Lower lobe of right lung (tissue), 2 donors: ENCODE data around the gene PPP6R3. TPM values are rescaled to one million over a fixed set of nuclear protein-coding genes. Genes with fewer than 3 reads are reported as not detected.

Experiments
- ATAC-seq, 2 donors: fragments of 200-7000 bp; cut with Tn5 transposase; one replicate each; pipeline ENCODE4 v1.9.1; 2020 to 2022; ENCODE audit warnings: mild to moderate bottlenecking in 2 of 2, moderate library complexity in 2 of 2
- DNase-seq: peaks from one replicate; pipeline ENCODE4 v3.0.0-alpha.2; 2020
- H3K27ac ChIP-seq: fragments of 200-600 bp; one replicate; pipeline ENCODE4 v1.8.0; 2022
- H3K27me3 ChIP-seq: fragments of 200-600 bp; one replicate; pipeline ENCODE4 v1.8.0; 2022; ENCODE audit warnings: low read depth
- H3K36me3 ChIP-seq: fragments of 200-600 bp; one replicate; pipeline ENCODE4 v1.8.0; 2022; ENCODE audit warnings: mild to moderate bottlenecking
- H3K4me1 ChIP-seq: fragments of 200-600 bp; one replicate; pipeline ENCODE4 v1.8.0; 2022
- H3K4me3 ChIP-seq: fragments of 200-600 bp; one replicate; pipeline ENCODE4 v1.8.0; 2022; ENCODE audit warnings: mild to moderate bottlenecking
- H3K9me3 ChIP-seq: fragments of 200-600 bp; one replicate; pipeline ENCODE4 v1.8.0; 2022
- CTCF ChIP-seq: fragments of 200-600 bp; IDR thresholded peaks from one replicate; pipeline ENCODE4 v1.8.0; 2022; ENCODE audit warnings: antibody characterized with exemption, mild to moderate bottlenecking
- intact Hi-C: fragments of 100-400 bp; cut with DNase I; formaldehyde crosslinking; loops from one replicate; pipeline ENCODE4 v1.11.0; 2022
- total RNA-seq: library from RNA; stranded (reverse); fragmentation: NEBNext Ultra II Directional; extraction: Animal tissue kit (Norgen Biotek cat#: 25700); gene quantifications from one replicate; pipeline ENCODE4 v1.2.1, GENCODE V29; 2021
- donor health status: DM: no; HTN: yes; CAD: no; lungs with severe emphysema.

PPP6R3 gene
- total RNA-seq, 1 donor from 2014 or later: 98.0 TPM

- peaks cover 14% of the 10 kb centered on the region for H3K9me3 ChIP-seq
- no peak overlapping the region for H3K4me3 ChIP-seq
- DNase-seq: no peak
- no peaks in the 10 kb centered on the region for H3K4me1 ChIP-seq
- no peak for TF ChIP-seq CTCF
- intact Hi-C loops: no loop called here
- ATAC-seq: peak in 1 of 2 donors; percentile 4
- no peaks in the 10 kb centered on the region for H3K27me3 ChIP-seq
- H3K27ac ChIP-seq: no peak overlapping the region
- peaks cover 59% of the 10 kb centered on the region for H3K36me3 ChIP-seq
These were observed 35.3 kb upstream of the PPP6R3 start for GRCh38 chr11:68424981-68425865.

GRCh38 chr11:68425866-68426380 is 34.6 kb upstream of the PPP6R3 start:
- Histone ChIP-seq H3K4me1 (no peaks in the 10 kb centered on the region), H3K27ac (no peak overlapping the region), H3K36me3 (peaks cover 66% of the 10 kb centered on the region), H3K27me3 (no peaks in the 10 kb centered on the region), H3K4me3 (no peak overlapping the region), H3K9me3 (peaks cover 14% of the 10 kb centered on the region)
- intact Hi-C loops: no loop called here
- TF ChIP-seq CTCF: no peak
- ATAC-seq (no peak), DNase-seq (no peak)

GRCh38 chr11:68429661-68430060 is 30.9 kb upstream of the PPP6R3 start:
- intact Hi-C loops: no loop called here
- no peaks in the 10 kb centered on the region for H3K27me3 ChIP-seq
- H3K27ac ChIP-seq: no peak overlapping the region
- H3K4me1 ChIP-seq: no peaks in the 10 kb centered on the region
- ATAC-seq (no peak), DNase-seq (no peak)
- H3K36me3 ChIP-seq: peaks cover 87% of the 10 kb centered on the region
- peaks cover 14% of the 10 kb centered on the region for H3K9me3 ChIP-seq
- H3K4me3 ChIP-seq: no peak overlapping the region
- TF ChIP-seq CTCF: no peak

GRCh38 chr11:68430384-68430783 is 30.2 kb upstream of the PPP6R3 start:
- H3K27me3 ChIP-seq: no peaks in the 10 kb centered on the region
- no peak overlapping the region for H3K27ac ChIP-seq
- peaks cover 87% of the 10 kb centered on the region for H3K36me3 ChIP-seq
- H3K4me3 ChIP-seq: no peak overlapping the region
- no peak for TF ChIP-seq CTCF
- ATAC-seq (no peak), DNase-seq (no peak)
- intact Hi-C loops: no loop called here
- peaks cover 14% of the 10 kb centered on the region for H3K9me3 ChIP-seq
- H3K4me1 ChIP-seq: no peaks in the 10 kb centered on the region

- intact Hi-C loops: no loop called here
- no peaks in the 10 kb centered on the region for H3K4me1 ChIP-seq
- TF ChIP-seq CTCF: no peak
These were observed 29.8 kb upstream of the PPP6R3 start for GRCh38 chr11:68430801-68431200.

More at GRCh38 chr11:68430801-68431200, 29.8 kb upstream of the PPP6R3 start:
- ATAC-seq (peak; percentile 53 to 68), DNase-seq (no peak)
- Histone ChIP-seq H3K36me3 (peaks cover 86% of the 10 kb centered on the region), H3K27me3 (no peaks in the 10 kb centered on the region), H3K27ac (no peak overlapping the region), H3K9me3 (peaks cover 14% of the 10 kb centered on the region), H3K4me3 (no peak overlapping the region)
